SIG-M5 treated with dmso at 0.1 percent for 504 hours (cell line): Measurements from ENCODE around the gene PRLH.

Experiments
- DNase-seq: peaks from one replicate; lab custom pipeline; 2025; ENCODE audit not compliant: unreplicated experiment; lab: John Stamatoyannopoulos, UW

PRLH gene

GRCh38 chr2:237566401-237567235, at the start of gene PRLH:
PRLH (plus strand) TSS chr2:237566574; CDS start chr2:237566574, 0 bp downstream.
- DNase-seq: no peak

GRCh38 chr2:237517163-237517562, 49.2 kb upstream of the PRLH start:
- DNase-seq: no peak

GRCh38 chr2:237517990-237518389, 48.4 kb upstream of the PRLH start:
- no peak for DNase-seq

- DNase-seq: no peak
Measured at GRCh38 chr2:237519506-237520245, 46.7 kb upstream of the PRLH start.

GRCh38 chr2:237520290-237520689, 46.1 kb upstream of the PRLH start:
- DNase-seq: no peak

GRCh38 chr2:237524631-237525030, 41.7 kb upstream of the PRLH start:
- no peak for DNase-seq

- no peak for DNase-seq
Measured at GRCh38 chr2:237525559-237526157, 40.7 kb upstream of the PRLH start.

GRCh38 chr2:237527233-237527632, 39.1 kb upstream of the PRLH start:
- no peak for DNase-seq

GRCh38 chr2:237527766-237528165, 38.6 kb upstream of the PRLH start:
- no peak for DNase-seq

- peak; percentile 86 for DNase-seq
Measured at GRCh38 chr2:237529452-237530402, 36.6 kb upstream of the PRLH start.

- DNase-seq: no peak
Measured at GRCh38 chr2:237530472-237531433, 35.6 kb upstream of the PRLH start.

GRCh38 chr2:237532160-237532559, 34.2 kb upstream of the PRLH start:
- DNase-seq: no peak

GRCh38 chr2:237533668-237534161, 32.7 kb upstream of the PRLH start:
- DNase-seq: peak; percentile 12

GRCh38 chr2:237534380-237534779, 32.0 kb upstream of the PRLH start:
- no peak for DNase-seq

GRCh38 chr2:237535385-237536082, 30.8 kb upstream of the PRLH start:
- no peak for DNase-seq

- DNase-seq: no peak
Measured at GRCh38 chr2:237536083-237536415, 30.3 kb upstream of the PRLH start.

GRCh38 chr2:237536617-237537016, 29.8 kb upstream of the PRLH start:
- no peak for DNase-seq

GRCh38 chr2:237538001-237538720, 28.2 kb upstream of the PRLH start:
- no peak for DNase-seq
